ENCODE data around the gene RSF1.

The RSF1 gene

DNA sequence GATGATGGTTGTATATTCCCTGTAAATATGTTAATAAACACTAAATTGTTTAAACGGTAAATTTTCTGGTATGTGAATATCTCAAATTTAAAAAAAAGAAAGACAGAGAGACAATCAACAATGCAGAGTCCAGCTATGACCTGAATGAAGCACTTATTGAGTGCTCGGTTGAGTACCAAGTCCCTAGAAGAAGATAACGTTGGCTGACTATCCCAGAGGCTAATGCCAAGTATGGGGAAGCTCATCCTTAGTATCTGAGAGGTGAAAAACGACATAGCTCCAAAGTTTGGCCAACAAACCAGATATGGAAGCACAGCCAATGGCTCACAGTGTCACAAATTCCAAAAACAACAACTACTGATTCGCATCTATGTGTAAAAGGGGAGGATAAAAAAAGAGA, 71.3 kb downstream of the RSF1 start:
- DNase-seq = no peak

DNA sequence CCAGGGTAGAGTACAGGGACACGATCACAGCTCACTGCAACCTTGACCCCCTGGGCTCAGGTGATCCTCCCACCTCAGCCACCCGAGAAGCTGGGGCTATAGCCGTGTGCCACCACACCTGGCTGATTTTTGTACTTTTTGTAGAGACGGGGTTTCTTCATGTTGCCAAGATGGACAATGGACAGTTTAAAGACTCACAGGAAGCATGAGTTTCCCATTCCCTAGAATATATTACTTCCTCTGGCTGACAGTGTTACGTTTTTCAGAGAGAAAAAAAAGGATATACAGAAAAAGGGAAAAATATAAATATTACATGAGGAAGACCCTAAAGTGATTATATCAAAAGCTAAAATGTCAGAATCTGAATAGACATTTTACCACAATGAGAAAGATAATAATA, 72.3 kb downstream of the RSF1 start:
- no peak for DNase-seq

DNA sequence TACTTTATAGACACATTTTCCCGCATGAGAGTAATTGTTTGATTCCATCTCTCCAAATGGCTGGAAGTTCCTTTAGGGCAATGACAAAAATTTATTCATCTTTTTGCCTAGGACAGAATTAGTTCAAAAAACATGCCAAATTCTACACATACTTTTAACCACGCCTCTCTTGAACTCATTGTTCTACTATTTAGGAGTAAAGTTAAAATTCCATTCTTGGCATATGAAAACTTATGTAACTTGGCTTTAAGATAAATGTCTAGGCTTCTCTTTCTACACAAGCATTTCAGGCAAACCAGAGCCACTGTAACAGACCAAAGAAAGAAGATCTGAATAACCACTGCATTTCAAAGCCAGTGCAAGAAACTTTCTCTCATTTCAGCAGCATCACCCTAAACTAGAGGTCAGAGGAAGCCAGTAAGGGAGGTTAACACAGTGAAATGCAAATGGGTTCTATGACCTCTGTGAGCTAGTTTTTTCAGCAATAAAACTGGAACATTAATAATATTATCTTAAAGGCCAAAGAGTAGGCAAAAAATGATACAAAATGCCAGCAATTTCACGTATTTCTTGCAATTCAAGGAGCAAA, 73.0 kb downstream of the RSF1 start:
- no peak for DNase-seq

DNA sequence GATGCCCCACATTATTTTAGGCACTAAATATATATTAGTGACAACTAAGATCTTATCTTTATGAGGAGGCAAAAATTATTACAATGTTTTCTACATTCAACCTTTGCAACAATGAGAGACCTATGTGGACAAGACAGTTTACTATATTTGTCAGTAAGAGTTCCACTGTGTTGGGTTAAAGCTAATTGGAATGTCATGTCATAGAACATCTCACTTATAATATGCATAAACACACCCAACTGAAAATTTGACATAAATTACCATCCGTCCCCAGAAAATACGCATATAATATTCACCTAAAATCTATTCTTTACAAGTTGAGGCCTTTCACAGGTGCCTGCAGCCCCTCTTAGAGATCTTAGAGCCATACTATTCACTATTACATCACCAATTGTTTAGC, 84.0 kb downstream of the RSF1 start:
- no peak for DNase-seq

DNA sequence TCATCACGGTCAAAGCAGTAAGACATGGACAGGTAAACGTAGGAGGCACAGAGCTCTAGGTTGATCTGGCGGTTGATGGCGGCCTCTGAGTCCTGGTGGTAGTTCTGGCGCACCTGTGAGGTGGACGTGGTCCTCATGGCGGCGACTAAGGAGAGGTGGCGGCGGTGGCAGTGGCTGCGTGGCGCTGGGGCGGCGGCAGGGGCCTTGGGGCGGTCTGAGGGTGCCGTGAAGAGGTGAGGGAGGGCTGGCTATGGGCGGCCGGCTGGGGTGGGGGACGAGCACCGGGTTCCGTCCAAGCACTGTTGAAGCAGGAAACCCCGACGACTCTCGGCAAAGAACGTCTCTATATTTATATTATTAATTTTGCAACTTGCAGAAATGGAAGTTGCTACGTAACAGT, 85.6 kb downstream of the RSF1 start:
- no peak for DNase-seq

DNA sequence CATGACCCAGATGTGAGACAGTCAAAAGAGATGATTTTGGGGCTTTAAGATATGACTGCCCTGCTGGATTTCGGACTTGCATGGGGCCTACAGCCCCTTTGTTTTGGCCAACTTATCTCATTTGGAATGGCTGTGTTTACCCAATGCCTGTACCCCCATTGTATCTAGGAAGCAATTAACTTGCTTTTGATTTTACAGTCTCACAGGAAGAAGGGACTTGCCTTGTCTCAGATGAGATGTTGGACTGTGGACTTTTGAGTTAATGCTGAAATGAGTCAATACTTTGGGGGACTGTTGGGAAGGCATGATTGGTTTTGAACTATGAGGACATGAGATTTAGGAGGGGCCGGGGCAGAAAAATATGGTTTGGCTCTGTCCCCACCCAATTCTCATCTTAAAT, 88.4 kb downstream of the RSF1 start:
- no peak for DNase-seq

DNA sequence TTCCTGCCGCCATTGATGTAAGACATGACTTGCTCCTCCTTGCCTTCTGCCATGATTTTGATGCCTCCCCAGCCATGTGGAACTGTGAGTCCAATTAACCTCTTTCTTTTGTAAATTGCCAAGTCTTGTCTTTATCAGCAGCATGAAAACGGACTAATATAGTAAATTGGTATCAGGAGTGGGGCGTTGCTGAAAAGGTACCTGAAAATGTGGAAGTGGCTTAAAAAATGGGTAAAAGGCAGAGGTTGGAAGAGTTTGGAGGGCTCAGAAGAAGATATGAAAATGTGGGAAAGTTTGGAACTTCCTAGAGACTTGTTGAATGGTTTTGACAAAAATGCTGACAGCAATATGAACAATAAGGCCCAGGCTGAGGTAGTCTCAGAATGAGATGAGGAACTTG, 89.7 kb downstream of the RSF1 start:
- no peak for DNase-seq

DNA sequence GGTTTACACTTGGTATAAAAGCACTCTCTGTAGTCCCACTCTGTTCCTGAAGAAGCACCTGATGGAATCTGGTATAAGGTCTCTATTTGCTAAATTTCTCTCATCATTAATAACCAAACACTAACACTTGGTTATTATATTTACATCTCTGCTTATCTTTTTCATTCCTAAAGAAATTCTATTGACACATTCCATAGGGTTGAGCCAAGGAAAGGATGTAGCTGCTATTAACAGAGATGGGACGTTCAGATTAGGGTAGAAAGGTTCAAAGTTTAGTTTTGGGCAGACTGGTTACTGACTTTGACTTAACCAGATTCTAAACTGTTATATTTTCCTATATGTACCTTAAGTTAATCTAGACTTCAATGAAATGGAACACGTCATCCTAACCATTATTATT, 91.5 kb downstream of the RSF1 start:
- DNase-seq = no peak

DNA sequence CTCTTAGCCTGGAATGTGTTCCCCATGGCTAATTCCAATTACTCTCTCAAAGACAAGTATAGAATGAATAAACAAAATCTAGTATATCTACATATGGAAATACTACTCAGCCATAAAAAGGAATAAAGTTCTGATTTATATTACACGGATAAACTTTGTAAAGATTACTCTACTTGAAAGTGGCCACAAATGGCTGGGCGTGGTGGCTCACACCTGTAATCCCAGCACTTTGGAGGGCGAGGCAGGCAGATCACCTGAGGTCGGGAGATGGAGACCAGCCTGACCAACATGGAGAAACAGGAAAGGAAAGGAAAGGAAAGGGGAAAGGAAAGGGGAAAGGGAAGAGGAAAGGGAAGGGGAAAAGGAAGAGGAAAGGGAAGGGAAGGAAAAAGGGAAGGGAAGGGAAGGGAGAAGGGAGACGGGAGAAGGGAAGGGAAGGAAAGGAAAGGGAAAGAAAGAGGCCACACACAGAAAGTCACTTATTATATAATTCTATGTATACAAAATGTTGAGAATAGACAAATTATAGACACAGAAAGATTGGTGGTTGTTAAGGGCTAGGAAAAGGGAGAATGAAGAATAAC, 92.2 kb downstream of the RSF1 start:
- DNase-seq = no peak

DNA sequence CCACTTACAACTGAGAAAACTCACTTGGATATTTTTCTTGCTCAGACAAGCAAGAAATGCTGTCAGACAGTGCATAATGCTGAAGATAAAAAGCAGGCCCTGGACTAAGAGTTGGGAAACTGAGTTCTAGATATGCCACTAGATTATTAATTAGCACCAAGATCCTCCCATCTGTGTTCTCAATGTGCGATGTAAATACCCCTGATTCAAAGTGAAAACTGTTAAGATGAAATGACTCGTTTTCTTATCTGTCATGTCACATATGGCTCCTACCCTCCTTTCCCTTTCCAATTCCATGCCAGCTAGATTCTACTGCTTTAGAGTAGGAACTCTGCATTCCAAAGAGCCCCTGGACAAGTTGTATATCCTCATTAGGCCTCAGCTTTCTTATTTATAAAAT, 94.0 kb downstream of the RSF1 start:
- DNase-seq = no peak

DNA sequence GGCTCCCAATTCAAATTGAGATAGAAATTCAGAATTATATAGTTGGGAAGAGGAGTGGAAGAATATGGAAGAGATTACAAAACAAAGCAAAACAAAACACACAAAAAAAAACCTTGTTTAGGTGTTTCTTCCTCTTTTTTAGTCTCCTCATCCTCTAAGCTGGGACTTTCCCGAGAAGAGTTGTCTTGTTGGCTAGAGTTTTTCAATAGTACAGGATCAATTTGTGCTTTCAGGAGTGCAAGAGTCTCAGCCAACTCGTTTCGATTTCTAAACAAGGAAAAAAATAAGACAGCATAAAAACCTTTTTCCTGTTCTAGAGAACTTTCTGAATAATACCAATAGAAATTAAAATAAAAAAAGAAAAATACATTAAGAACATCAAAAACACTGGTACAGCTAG, 95.1 kb downstream of the RSF1 start:
- DNase-seq = no peak

DNA sequence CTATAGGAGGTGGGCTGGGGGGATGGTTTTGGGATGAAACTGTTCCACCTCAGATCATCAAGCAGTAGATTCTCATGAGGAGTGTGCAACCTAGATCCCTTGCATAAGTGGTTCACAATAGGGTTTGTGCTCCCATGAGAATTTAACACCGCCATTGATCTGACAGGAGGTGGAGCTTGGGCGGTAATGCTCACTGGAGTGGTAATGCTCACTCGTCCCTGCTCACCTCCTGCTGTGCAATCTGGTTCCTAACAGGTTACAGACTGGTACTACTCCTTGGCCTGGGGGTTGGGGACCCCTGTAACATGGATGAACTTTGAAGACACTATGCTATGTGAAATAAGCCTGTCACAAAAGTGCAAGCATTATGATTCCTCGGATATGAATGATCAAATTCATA, 95.9 kb downstream of the RSF1 start:
- DNase-seq = no peak

DNA sequence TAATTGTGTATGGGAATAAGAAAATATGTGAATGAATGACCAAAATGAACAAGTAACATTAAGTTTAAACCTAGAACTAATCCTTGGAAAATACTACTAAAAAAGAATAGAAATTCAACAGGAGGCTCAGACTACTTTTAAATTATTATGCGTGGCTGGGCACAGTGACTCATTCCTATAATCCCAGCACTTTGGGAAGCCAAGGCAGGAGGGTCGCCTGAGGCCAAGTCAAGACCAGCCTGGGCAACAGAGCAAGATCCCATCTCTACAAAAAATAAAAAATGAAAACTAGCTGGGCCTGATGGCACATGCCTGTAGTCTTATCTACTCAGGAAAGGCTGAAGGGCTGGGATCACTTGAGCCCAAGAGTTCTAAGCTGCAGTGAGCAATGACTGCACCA, 97.5 kb downstream of the RSF1 start:
- DNase-seq = no peak

DNA sequence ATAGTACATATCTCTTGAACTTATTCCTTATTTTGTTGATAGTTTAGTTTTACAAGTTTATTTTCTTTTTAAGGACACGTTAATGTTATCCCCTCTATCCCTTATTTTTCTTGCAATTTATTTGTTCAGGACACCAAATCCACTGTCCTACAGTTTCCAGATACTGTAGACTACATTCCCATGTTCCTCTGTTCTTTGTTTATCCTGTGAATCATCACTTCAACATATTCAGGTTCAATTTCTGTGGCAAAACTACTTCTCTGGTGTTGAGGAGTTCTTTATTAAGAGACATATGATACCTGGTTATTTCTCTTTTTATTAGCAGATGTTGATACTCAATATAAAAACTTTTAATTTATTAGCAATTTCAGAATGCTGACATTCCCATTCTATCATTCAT, 110.2 kb downstream of the RSF1 start:
- no peak for DNase-seq

DNA sequence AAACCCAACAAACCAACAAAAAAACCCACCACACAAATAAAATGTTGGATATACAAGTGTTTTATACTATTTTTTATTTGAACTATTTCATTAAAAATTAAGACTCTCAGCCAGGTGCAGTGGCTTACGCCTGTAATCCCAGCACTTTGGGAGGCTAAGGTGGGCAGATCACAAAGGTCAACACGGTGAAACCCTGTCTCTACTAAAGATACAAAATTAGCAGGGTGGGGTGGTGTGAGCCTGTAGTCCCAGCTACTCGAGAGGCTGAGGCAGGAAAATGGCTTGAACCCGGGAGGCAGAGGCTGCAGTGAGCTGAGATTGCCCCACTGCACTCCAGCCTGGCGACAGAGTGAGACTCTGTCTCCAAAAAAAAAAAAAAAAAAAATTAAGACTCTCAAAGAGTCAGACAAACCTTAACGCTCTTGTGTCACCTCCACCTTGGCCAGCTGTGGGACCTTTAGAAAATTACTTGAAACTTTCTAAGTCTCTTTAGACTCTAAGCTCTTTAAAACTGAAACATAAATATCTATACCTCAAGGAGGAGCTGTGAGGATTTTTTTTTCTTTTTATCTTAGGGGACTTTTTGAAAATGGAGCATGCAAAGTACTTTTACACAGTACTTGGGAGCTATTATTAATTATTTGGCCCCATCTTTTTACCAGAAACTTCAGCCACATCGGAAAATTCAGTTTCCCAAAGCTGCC, 114.5 kb downstream of the RSF1 start:
- DNase-seq = no peak

DNA sequence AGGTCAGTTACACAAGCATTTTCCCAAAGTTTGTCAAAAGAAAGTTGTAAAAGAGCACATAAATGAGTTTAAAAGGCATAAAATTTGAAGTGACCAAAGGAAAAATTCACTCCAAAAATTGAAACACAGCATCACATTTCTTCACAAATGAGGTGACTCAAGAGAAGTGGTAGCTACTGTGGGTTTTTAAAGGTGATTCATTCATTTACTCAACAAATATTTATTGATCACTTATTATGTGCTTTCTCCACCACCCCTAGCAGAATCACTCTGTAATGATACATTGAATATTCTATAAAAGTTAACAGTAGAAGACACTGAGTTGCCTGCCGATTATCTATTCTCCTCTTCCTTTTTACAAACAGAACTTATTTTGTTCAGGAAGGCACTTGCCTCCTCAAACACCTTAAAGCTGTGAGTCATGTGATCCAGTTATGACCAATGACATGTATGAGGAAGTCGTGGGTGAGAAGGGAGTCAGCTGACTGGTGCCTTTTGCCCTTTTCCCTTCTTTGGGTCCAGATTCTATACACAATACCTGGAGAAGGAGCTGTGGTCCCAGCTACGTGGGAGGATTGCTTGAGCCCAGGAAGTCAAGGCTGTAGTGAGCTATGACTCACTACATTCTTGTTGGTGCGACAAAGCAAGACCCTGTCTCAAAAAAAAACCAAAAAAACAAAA, 115.2 kb downstream of the RSF1 start:
- no peak for DNase-seq

DNA sequence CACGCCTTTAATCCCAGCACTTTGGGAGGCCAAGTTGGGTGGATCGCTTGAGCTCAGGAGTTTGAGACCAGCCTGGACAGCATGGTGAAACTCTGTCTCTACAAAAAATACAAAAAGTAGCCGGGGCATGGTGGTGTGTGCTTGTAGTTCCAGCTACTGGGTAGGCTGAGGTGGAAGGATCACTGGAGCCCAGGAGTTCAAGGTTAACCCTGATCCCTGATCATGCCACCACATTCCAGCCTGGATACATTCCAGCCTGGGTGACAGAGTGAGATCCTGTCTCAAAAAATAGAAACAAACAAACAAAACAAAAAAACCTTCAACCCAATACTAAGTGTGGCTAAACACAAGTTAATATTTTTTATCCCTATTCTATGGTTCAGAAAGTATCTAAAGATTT, 116.5 kb downstream of the RSF1 start:
- no peak for DNase-seq

DNA sequence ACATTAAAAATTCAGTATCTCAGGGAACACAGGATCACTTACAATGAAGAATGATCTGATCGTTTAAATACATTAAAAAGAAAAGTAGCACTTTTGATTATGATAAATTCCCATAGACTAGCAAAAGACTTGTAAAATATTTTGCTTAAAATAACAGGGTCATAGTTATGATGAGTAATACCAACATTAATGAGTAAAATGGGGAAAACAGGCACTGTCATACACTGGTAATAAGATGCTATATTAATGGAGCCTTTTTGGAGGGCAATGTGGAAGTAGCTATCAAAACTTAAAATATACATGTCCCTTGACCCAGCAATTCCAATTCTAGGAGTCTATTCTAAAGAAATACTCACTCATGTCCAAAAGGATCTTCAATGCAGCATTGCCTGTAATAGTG, 121.1 kb downstream of the RSF1 start:
- no peak for DNase-seq

DNA sequence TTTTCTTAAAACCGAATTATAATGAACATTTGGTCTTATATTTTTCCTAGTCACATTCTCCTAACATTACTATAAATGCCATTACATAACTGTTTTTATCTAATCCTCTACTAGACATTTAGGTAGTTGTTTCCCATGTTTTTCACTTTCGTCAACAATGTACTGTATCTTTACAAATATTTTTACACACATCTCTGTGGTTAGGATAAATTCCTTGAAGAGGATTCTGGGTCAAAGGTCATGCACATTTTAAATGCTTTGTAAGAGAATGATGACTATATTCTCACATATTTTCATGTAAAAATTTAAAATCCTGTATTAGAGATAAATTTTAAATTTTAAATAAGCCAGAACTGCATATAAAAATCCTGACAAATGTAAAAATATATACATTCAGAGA, 121.6 kb downstream of the RSF1 start:
- DNase-seq = no peak

DNA sequence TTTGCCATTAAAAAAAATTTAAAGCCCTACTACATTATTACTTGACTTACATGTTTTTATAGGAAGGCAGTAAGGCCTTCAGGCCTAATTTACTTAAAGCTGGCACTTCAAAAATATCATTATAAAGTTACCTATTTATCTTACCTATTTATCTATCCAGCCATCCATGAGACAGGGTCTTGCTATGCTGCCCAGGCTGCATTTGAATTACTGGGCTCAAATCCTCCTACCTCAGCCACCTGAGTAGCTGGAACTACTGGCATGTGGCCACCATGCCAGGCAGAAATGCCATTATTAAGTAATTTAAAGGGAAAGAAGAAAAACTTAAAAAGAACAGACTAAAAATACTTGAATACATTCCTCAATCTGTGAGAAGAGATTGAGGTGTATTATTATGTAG, 122.7 kb downstream of the RSF1 start:
- no peak for DNase-seq

DNA sequence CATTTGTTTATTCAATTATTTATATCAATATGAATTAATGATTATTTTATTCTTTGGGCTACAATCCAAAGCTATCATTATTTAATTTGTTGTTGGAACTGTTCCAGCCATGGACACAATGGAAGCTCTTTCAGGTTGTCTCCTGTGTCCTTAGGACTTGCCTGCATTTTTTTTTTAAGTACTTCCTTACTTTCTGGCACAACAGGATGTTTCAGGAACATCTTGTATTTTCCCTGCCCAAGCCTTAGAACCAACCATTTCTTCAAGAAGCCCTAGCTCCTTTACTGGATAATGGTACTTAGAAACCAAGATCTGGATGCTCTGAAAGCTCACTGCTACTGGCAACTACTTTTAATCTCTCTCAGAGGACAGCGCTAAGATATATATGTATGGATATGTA, 125.1 kb downstream of the RSF1 start:
- DNase-seq = no peak

DNA sequence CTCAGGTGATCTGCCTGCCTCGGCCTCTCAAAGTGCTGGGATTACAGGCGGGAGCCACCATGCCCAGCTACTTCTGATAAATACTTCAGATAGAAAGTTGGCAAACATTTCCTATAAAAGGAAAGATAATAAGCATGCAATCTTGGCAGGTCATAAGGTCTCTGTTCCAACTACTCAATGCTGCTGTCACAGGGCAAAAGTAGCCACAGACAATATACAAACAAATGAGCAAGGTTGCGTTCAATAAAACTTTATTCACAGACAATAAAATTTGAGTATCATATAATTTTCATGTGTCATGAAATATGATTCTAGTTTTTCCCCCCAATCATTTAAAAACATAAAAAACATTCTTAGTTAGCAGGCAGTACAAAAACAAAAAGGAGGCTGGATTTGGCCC, 129.9 kb downstream of the RSF1 start:
- DNase-seq = no peak

DNA sequence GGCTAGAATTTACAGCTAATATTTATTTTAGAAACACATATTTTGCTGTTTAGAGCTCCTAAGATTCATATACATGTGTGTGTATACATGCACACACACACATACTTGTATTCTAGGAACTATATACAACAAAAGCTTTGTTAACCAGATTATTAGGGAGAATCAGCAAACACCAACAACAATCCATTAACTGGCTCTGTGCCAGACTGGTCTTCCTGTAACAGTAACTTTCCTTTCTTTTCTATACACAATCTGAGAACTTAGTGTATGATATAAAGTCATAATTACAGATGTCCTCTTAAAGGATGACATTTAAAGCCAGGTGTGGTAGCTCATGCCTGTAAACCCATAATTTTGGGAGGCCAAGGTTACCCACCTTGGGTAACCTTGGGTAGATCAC, 133.4 kb downstream of the RSF1 start:
- no peak for DNase-seq

DNA sequence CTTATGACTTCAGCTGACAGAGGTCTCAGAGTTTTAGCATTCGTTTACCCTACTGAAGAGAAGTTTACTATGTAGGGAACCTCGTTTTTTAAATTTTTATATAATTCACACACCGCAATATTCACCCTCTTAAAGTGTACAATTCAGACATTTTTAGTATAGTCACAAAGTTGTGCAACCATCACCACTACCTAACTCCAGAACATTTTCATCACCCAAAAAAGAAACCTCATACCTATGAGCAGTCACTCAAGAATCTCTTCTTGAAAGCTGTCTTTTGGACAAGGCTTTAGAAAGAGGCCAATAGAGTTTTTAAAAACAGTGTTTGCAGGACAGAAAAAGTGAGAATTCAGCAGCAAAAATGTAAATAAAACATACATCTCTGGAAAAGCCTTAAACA, 143.4 kb downstream of the RSF1 start:
- no peak for DNase-seq

Measured in NCI-H774 (cell line).